BLaER1 treated with 17β-estradiol and CSF1 and Interleukin-3, amounts not matched to agents 10 nM and 100 nM (cell line): ENCODE results near the gene SH2D1A.

ENCODE experiments used
- H3K27ac ChIP-seq, 11 experiments: shearing (Covaris generic); formaldehyde crosslinking; 2 replicates each; pipeline ENCODE4 v1.8.1; 2022
- H3K27me3 ChIP-seq, 11 experiments: shearing (Covaris generic); formaldehyde crosslinking; 2 replicates each; pipeline ENCODE4 v1.8.1; 2022
- H3K36me3 ChIP-seq, 11 experiments: shearing (Covaris generic); formaldehyde crosslinking; 2 replicates each; pipeline ENCODE4 v1.8.1; 2022
- H3K4me1 ChIP-seq, 10 experiments: shearing (Covaris generic); formaldehyde crosslinking; 2 replicates each; pipeline ENCODE4 v1.8.1; 2022
- H3K4me2 ChIP-seq, 11 experiments: shearing (Covaris generic); formaldehyde crosslinking; 2 replicates each; pipeline ENCODE4 v1.8.1; 2022
- H3K4me3 ChIP-seq, 10 experiments: shearing (Covaris generic); formaldehyde crosslinking; 2 replicates each; pipeline ENCODE4 v1.8.1; 2022
- H3K9ac ChIP-seq, 11 experiments: shearing (Covaris generic); formaldehyde crosslinking; 2 replicates each; pipeline ENCODE4 v1.8.1; 2022
- H3K9me3 ChIP-seq, 11 experiments: shearing (Covaris generic); formaldehyde crosslinking; replicated peaks in 1 of 11; 2 replicates each; pipeline ENCODE4 v1.8.1; 2022
- H4K20me1 ChIP-seq, 11 experiments: shearing (Covaris generic); formaldehyde crosslinking; 2 replicates each; pipeline ENCODE4 v1.8.1; 2022
- Cebpa-rat ChIP-seq, 11 experiments: shearing (Covaris generic); IDR thresholded peaks; 2 replicates each; pipeline ENCODE4 v1.8.1; 2022

Gene SH2D1A

DNA sequence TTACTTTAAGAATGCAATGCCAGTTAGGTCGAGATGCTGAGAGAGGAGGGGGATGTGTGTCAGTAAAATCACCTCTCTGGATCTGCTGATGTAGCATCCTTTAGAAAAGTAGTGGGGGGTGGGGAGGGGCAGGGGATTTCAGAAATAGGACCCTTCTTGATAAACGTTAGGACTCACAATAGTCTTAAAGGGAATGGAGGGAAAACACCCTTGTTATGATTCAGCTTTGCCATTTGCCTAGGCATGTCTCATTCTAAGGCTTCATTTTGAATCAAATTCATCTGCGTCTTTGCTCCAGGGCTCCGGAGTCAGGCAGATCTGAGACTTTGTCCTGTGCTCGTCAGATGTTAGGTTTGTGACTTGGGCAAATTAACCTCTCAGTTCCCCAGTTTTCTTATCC lies 879 bp downstream of the SH2D1A start:
- TF ChIP-seq Cebpa-rat (IDR thresholded peaks at IDR 0.05): no peak
- H3K27ac ChIP-seq: no peak overlapping the region
- peaks cover 65 to 79% (median 75%) of the 10 kb centered on the region in 11 experiments for H3K27me3 ChIP-seq
- H3K4me1 ChIP-seq: peaks cover 0 to 4% (median 0%) of the 10 kb centered on the region in 10 experiments; a peak in 1 of 20 replicates
- no peaks in the 10 kb centered on the region for H3K36me3 ChIP-seq
- H3K9ac ChIP-seq: no peak overlapping the region
- H3K4me2 ChIP-seq: no peak overlapping the region
- peaks cover 0 to 6% (median 0%) of the 10 kb centered on the region in 11 experiments; a peak in 4 of 22 replicates for H4K20me1 ChIP-seq
- no peaks in the 10 kb centered on the region for H3K9me3 ChIP-seq
- H3K4me3 ChIP-seq: no peak overlapping the region

DNA sequence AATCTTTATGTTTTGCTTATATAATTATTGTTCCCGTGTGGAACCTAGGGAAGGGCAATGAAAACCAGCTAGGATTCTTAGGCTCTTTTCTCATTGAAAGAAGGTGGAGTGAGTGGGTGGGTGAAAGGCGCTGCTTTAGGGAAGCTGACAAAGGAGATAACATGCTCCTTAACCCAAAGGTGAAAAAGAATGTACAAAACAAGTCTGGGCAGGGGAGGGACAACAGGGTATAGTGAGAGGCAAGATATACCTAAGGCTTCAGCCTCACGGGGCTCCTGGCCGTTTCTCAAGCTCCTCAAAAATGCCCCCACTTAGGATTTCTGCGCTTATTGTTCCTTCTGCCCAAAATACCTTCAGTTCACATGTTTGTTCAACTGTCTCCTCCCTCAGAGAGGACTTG lies 1.8 kb downstream of the SH2D1A start:
- H3K4me2 ChIP-seq: no peak overlapping the region
- peaks cover 0 to 4% (median 0%) of the 10 kb centered on the region in 10 experiments; a peak in 1 of 20 replicates for H3K4me1 ChIP-seq
- no peaks in the 10 kb centered on the region for H3K9me3 ChIP-seq
- H3K4me3 ChIP-seq: no peak overlapping the region
- TF ChIP-seq Cebpa-rat (IDR thresholded peaks at IDR 0.05): no peak
- H4K20me1 ChIP-seq: peaks cover 0 to 6% (median 0%) of the 10 kb centered on the region in 11 experiments; a peak in 4 of 22 replicates
- H3K27ac ChIP-seq: no peak overlapping the region
- H3K36me3 ChIP-seq: no peaks in the 10 kb centered on the region
- peaks cover 62 to 76% (median 72%) of the 10 kb centered on the region in 11 experiments for H3K27me3 ChIP-seq
- H3K9ac ChIP-seq: no peak overlapping the region

DNA sequence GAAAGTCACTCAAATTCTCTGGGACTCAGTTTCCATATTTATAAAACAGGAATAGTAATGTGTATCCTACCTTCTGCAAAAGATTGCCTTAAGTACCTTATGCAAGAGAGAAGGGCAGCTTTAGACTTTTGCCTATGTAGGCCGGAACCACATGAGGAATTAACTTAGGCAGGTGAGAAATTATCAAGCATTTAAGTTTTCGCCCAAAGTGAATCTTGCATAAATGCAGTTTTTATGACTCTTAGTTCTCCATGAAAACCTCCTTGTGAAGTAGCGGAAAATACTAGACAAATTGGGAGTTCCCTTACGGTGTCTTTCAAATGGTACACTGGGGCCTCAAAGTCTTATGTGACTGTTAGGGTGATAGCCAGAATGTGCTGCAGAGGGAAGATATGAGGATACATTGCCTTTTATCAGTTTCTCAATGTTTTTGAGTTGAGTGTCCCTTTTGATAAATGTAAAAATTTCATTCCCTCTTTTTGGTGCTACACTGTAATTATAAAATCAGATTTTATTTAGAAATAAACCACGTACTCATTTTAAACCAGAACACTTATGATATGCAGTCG lies 2.6 kb downstream of the SH2D1A start:
- H3K4me2 ChIP-seq: no peak overlapping the region

DNA sequence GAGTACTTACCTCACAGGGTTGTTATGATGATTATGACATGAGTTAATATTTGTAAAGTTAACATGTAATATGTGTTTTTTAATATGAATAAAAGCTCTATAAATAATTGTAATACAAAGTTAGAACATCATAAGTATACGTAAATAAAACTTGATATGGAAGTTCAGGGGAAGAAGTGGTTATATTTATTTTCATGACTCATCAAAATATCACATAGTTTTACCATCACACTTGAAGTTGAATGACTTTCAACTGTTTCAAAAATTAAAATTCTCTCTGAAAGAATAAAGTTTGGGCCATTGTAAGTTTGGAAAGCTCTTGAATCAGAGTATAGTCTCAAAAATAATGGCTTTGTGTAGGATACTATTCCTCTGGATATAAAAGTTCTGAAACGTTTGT lies 8.3 kb downstream of the SH2D1A start:
- H3K4me3 ChIP-seq: no peak overlapping the region
- no peak overlapping the region for H3K9ac ChIP-seq

More for the DNA sequence above, 2.6 kb downstream of the SH2D1A start:
- no peak overlapping the region for H3K9ac ChIP-seq
- H4K20me1 ChIP-seq: peaks cover 0 to 6% (median 0%) of the 10 kb centered on the region in 11 experiments; a peak in 4 of 22 replicates
- peaks cover 0 to 4% (median 0%) of the 10 kb centered on the region in 10 experiments; a peak in 1 of 20 replicates for H3K4me1 ChIP-seq
- peaks cover 61 to 76% (median 71%) of the 10 kb centered on the region in 11 experiments for H3K27me3 ChIP-seq
- no peaks in the 10 kb centered on the region for H3K36me3 ChIP-seq
- no peak for TF ChIP-seq Cebpa-rat (IDR thresholded peaks at IDR 0.05)
- no peak overlapping the region for H3K4me3 ChIP-seq
- H3K9me3 ChIP-seq: no peaks in the 10 kb centered on the region
- no peak overlapping the region for H3K27ac ChIP-seq

DNA sequence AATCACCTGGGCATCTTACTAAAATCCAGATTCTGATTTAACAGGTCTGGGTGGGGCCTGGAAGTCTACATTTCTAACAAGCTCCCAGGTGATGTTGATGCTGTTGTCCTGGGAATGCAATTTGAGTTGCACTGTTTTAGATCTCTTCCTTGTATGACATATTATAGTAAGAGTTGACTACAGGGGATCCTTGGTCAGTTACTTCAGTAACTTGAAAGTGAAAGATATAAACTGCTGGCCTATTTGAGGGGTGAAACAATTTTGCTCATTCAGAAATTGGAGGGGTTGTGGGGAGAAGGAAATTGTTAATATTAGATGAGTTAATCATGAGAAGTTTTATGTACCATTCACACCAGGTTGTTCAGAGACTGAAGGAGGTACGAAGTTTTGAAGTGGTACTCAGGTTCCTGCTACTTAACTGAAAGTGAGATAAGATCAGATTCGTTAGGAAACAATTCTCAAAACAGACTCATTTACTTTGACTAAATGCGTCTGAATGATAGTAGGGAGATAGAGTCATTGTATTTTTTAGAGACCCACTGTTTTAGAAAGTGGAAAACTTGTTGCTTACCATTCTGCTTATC lies 12.5 kb downstream of the SH2D1A start:
- H3K27me3 ChIP-seq: peaks cover 48 to 96% (median 81%) of the 10 kb centered on the region in 11 experiments
- no peak overlapping the region for H3K4me2 ChIP-seq
- no peak overlapping the region for H3K27ac ChIP-seq
- H3K4me3 ChIP-seq: no peak overlapping the region
- H3K36me3 ChIP-seq: no peaks in the 10 kb centered on the region
- no peak for TF ChIP-seq Cebpa-rat (IDR thresholded peaks at IDR 0.05)
- H3K9ac ChIP-seq: no peak overlapping the region
- peaks cover 0 to 8% (median 0%) of the 10 kb centered on the region in 10 experiments; a peak in 3 of 20 replicates for H3K4me1 ChIP-seq
- no peaks in the 10 kb centered on the region; a peak in 1 of 22 replicates for H3K9me3 ChIP-seq
- H4K20me1 ChIP-seq: no peaks in the 10 kb centered on the region; a peak in 1 of 22 replicates

More for the DNA sequence above, 8.3 kb downstream of the SH2D1A start:
- H3K27me3 ChIP-seq: peaks cover 48 to 73% (median 60%) of the 10 kb centered on the region in 11 experiments; a peak in 21 of 22 replicates
- no peak for TF ChIP-seq Cebpa-rat (IDR thresholded peaks at IDR 0.05)
- no peaks in the 10 kb centered on the region for H3K36me3 ChIP-seq
- no peaks in the 10 kb centered on the region for H3K4me1 ChIP-seq
- H4K20me1 ChIP-seq: no peaks in the 10 kb centered on the region; a peak in 1 of 22 replicates
- H3K27ac ChIP-seq: no peak overlapping the region
- H3K9me3 ChIP-seq: no peaks in the 10 kb centered on the region; a peak in 1 of 22 replicates
- H3K4me2 ChIP-seq: no peak overlapping the region

DNA sequence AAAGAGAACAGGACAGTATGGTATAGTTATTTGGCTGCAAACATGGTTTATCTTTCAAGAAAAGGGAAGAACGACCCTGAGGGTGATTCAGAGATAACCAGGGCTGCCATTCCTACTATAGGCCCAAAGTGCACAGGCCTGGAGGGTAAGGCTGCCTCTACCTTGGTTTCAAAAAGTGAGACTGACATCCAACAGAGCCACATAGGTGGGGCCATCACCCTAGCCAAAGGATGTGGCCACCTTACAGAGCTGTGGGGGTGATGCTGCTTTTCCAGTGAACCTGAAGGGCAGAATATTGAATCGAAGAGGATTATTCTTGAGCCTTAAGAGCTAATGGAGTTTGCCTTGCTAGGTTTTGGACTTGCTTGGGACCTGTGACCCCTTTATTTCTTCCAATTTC lies 15.7 kb downstream of the SH2D1A start:
- Histone ChIP-seq H3K4me2 (peak overlapping the region in 2 of 11 experiments; percentile 27 to 42; a peak in 3 of 22 replicates), H4K20me1 (no peaks in the 10 kb centered on the region), H3K36me3 (no peaks in the 10 kb centered on the region), H3K27me3 (peaks cover 46 to 98% (median 81%) of the 10 kb centered on the region in 11 experiments; a peak in 21 of 22 replicates), H3K9me3 (no peaks in the 10 kb centered on the region; a peak in 1 of 22 replicates), H3K9ac (no peak overlapping the region), H3K4me1 (peaks cover 0 to 8% (median 0%) of the 10 kb centered on the region in 10 experiments; a peak in 3 of 20 replicates), H3K27ac (no peak overlapping the region), H3K4me3 (no peak overlapping the region)
- TF ChIP-seq Cebpa-rat (IDR thresholded peaks at IDR 0.05): no peak

DNA sequence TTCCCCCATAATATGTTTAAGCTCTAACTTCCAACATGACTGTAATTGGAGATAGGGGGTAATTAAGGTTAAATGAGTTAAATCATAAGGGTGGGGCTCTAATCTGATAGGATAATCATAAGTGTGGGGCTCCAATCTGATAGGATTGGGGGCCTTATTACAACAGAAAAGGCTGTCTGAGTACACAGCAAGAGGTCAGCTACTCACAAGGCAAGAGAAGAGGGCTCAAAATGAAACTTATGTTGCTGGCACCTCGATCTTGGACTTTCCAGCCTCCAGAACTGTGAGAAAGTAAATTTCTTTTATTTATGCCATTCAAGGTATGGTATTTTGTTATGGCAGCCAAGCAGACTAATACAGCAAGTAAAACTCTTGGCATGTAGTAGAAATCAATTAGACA lies 16.4 kb downstream of the SH2D1A start:
- no peaks in the 10 kb centered on the region for H3K9me3 ChIP-seq
- no peak for TF ChIP-seq Cebpa-rat (IDR thresholded peaks at IDR 0.05)

DNA sequence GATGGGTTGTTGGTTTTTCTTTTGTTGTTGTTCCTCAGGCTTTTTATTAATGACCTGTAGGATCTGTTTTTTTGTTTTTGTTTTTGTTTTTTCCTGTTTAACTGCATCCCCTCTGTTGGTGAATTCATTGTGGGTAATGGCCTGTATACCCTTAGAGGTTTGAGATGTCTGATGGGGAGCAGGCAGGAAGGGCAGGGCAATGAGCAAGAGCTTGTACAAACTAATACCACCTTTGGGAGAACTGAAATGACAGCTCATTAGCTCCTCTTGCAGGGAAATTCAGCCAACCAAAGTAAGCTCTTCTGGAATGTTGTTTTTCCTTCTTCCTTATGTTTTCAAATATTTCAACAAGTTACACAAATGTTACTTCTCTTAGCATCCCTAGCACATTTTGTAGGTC lies 23.4 kb downstream of the SH2D1A start:
- Histone ChIP-seq H3K36me3 (no peaks in the 10 kb centered on the region), H3K4me3 (no peak overlapping the region), H3K9ac (no peak overlapping the region), H3K9me3 (no peaks in the 10 kb centered on the region), H3K27me3 (peaks cover 57 to 99% (median 90%) of the 10 kb centered on the region in 11 experiments), H4K20me1 (no peaks in the 10 kb centered on the region), H3K4me2 (no peak overlapping the region), H3K4me1 (no peaks in the 10 kb centered on the region), H3K27ac (no peak overlapping the region)
- no peak for TF ChIP-seq Cebpa-rat (IDR thresholded peaks at IDR 0.05)

More for the DNA sequence above, 16.4 kb downstream of the SH2D1A start:
- Histone ChIP-seq H3K36me3 (no peaks in the 10 kb centered on the region), H3K27me3 (peaks cover 40 to 98% (median 81%) of the 10 kb centered on the region in 11 experiments), H4K20me1 (no peaks in the 10 kb centered on the region), H3K4me1 (peaks cover 0 to 8% (median 0%) of the 10 kb centered on the region in 10 experiments; a peak in 3 of 20 replicates), H3K4me2 (no peak overlapping the region), H3K4me3 (no peak overlapping the region), H3K27ac (no peak overlapping the region), H3K9ac (no peak overlapping the region)

DNA sequence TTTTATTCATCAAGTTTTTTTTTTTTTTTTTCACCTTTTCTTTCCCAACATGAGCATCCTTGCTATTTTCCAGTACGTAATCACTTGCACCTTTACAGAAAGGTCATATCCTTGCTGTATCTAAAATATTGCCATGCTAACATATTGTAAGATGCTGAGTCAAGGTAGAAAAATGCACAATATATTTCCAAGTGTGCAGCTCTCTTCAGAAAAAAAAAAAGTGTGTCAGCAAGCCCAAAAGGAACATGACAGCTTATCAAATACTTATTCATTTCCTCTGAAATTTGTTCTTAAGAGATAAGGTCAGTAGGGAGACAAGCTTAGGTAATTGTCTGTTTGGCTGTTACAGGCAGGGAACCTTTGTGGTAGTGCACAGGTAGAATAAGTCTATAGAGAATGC lies 27.0 kb downstream of the SH2D1A start:
- H3K4me1 ChIP-seq: no peaks in the 10 kb centered on the region; a peak in 1 of 20 replicates
- no peak overlapping the region for H3K27ac ChIP-seq
- H3K4me3 ChIP-seq: no peak overlapping the region
- H3K9me3 ChIP-seq: no peaks in the 10 kb centered on the region
- no peaks in the 10 kb centered on the region for H3K36me3 ChIP-seq
- H3K9ac ChIP-seq: no peak overlapping the region
- no peak for TF ChIP-seq Cebpa-rat (IDR thresholded peaks at IDR 0.05)
- H3K27me3 ChIP-seq: peaks cover 70 to 98% (median 90%) of the 10 kb centered on the region in 11 experiments
- H4K20me1 ChIP-seq: no peaks in the 10 kb centered on the region; a peak in 1 of 22 replicates
- no peak overlapping the region for H3K4me2 ChIP-seq
